GM12878 (cell line): ENCODE measurements around the gene CRHR2. TPM values are rescaled to one million over a fixed set of nuclear protein-coding genes. Genes with fewer than 3 reads are reported as not detected.

Experiments
- ATAC-seq: fragments of 200-7000 bp; cut with Tn5 transposase; 3 replicates; pipeline ENCODE4 v1.9.1; 2020; ENCODE audit warnings: mild to moderate bottlenecking, moderate library complexity
- BruUV-seq: library from RNA; stranded (reverse); fragments of 400-500 nt; replicated peaks from 2 replicates; lab custom pipeline; 2021; lab: Mats Ljungman, UMichigan
- CTCF ChIA-PET: fragments of 300-600 bp; sonication (Branson Sonifier 250); formaldehyde crosslinking; extraction: SDS; loops from one replicate; lab custom pipeline; 2021; ENCODE audit warnings: inconsistent platforms; lab: Yijun Ruan, JAX
- POLR2A ChIA-PET: fragments of 350-600 bp; formaldehyde crosslinking; extraction: SDS; loops from one replicate; lab custom pipeline; 2021; ENCODE audit warnings: inconsistent platforms; lab: Charles Lee
- RAD21 ChIA-PET: fragments of 300-600 bp; sonication (Branson Sonifier 250); formaldehyde crosslinking; loops from one replicate; lab custom pipeline; 2023; ENCODE audit warnings: antibody characterized with exemption; ENCODE audit not compliant: unreplicated experiment; lab: Charles Lee
- SMC1A ChIA-PET: fragments of 300-600 bp; sonication (Branson Sonifier 250); formaldehyde crosslinking; loops from one replicate; lab custom pipeline; 2023; ENCODE audit not compliant: unreplicated experiment, uncharacterized antibody; lab: Charles Lee
- DNase-seq: peaks from one replicate; pipeline ENCODE4 v3.0.0-alpha.2; 2011; ENCODE audit warnings: low read depth, low spot score
- FAIRE-seq: peaks from 3 replicates; lab custom pipeline; 2011; peaks lifted over from hg19 to GRCh38; lab: Jason Lieb, UNC
- H2AFZ ChIP-seq: 2 replicates; pipeline ENCODE4 v1.6.0; 2011; ENCODE audit warnings: low read depth, low read length, control low read depth; ENCODE audit not compliant: control insufficient read depth
- H3K27ac ChIP-seq: 2 replicates; pipeline ENCODE4 v1.5.1; 2011; ENCODE audit warnings: control low read depth; ENCODE audit not compliant: control insufficient read depth, insufficient read depth
- H3K27me3 ChIP-seq, 2 experiments: replicated peaks in 1 of 2; 2 replicates each; pipeline versions ENCODE4 v1.6.0 to v1.6.1; 2011; ENCODE audit warnings: low read length in 1 of 2; ENCODE audit not compliant: control insufficient read depth in 2 of 2, insufficient read depth in 2 of 2
- H3K36me3 ChIP-seq, 2 experiments: 2 replicates each; pipeline ENCODE4 v1.5.1; 2011; ENCODE audit warnings: low read length in 1 of 2; ENCODE audit not compliant: control insufficient read depth in 2 of 2, insufficient read depth in 2 of 2
- H3K4me1 ChIP-seq: 2 replicates; pipeline ENCODE4 v1.6.1; 2011; ENCODE audit warnings: mild to moderate bottlenecking, low read length, moderate library complexity, mixed read lengths; ENCODE audit not compliant: control insufficient read depth, insufficient read depth
- H3K4me2 ChIP-seq: 2 replicates; pipeline ENCODE4 v1.6.0; 2011; ENCODE audit warnings: control low read depth; ENCODE audit not compliant: control insufficient read depth, insufficient read depth
- H3K4me3 ChIP-seq: fragments of 200-600 bp; sonication (generic); 2 replicates; pipeline ENCODE4 v1.5.1; 2016
- H3K79me2 ChIP-seq: 2 replicates; pipeline ENCODE4 v1.6.0; 2011; ENCODE audit warnings: low read length; ENCODE audit not compliant: control insufficient read depth, insufficient read depth
- H3K9ac ChIP-seq: 2 replicates; pipeline ENCODE4 v1.8.0; 2011; ENCODE audit warnings: low read length, control low read depth, mixed read lengths; ENCODE audit not compliant: control insufficient read depth, insufficient read depth
- H3K9me3 ChIP-seq: replicated peaks from 3 replicates; pipeline ENCODE4 v1.5.1; 2011; ENCODE audit warnings: mild to moderate bottlenecking, low read length; ENCODE audit not compliant: control insufficient read depth, insufficient read depth
- H4K20me1 ChIP-seq: 2 replicates; pipeline ENCODE4 v1.6.0; 2011; ENCODE audit not compliant: control insufficient read depth, insufficient read depth
- ASH2L ChIP-seq: fragments of 300-600, 200-600 bp; sonication (generic); IDR thresholded peaks from 2 replicates; pipeline ENCODE4 v1.6.1; 2017; ENCODE audit warnings: low read depth, mild to moderate bottlenecking, borderline replicate concordance
- BCL11A ChIP-seq: IDR thresholded peaks from 2 replicates; pipeline ENCODE4 v1.6.1; 2011; ENCODE audit warnings: low read depth, low read length
- EP300 ChIP-seq, 2 experiments: fragments of 150-350 bp in 1 of 2; IDR thresholded peaks; 2 replicates each; pipeline ENCODE4 v1.6.1; 2011 to 2012; ENCODE audit warnings: low read depth in 2 of 2, low read length in 2 of 2, borderline replicate concordance in 1 of 2, improper control_type of control experiment in 1 of 2, inconsistent platforms in 1 of 2; ENCODE audit not compliant: control insufficient read depth in 1 of 2
- LARP7 ChIP-seq: fragments of 450-650 bp; IDR thresholded peaks from 2 replicates; pipeline ENCODE4 v1.6.1; 2017; ENCODE audit warnings: mild to moderate bottlenecking
- POU2F2 ChIP-seq: IDR thresholded peaks from 3 replicates; pipeline ENCODE4 v1.6.1; 2011; ENCODE audit warnings: low read depth, mild to moderate bottlenecking, low read length, borderline replicate concordance
- whole genome bisulfite sequencing: methylation state at CpG from one replicate; pipeline ENCODE4 v1.1.6; 2016; ENCODE audit warnings: low lambda C conversion rate; ENCODE audit not compliant: insufficient replicate concordance, insufficient coverage; ENCODE audit errors: missing lambda C conversion rate; 5-methylcytosine and 5-hydroxymethylcytosine counted together
- in situ Hi-C: fragments of 300-500 bp; cut with MboI; formaldehyde crosslinking; loops from 9 replicates; pipeline ENCODE4 v1.14.3; 2018; ENCODE audit warnings: mixed read lengths
- intact Hi-C: fragments of 100-400 bp; cut with micrococcal nuclease; formaldehyde crosslinking; loops from one replicate; pipeline ENCODE4 v1.14.2; 2022; ENCODE audit not compliant: unreplicated experiment
- polyA plus RNA-seq, 11 experiments: library from polyadenylated mRNA; depleted of rRNA in 4 of 11; unstranded in 6 of 11; stranded (reverse) in 5 of 11; fragments of >200 nt; fragmentation: Nextera tagmentation in 4 of 11; fragmentation: Illumina TruSeq in 1 of 11; extraction: Ambion mirVana in 4 of 11; extraction: Trizol in 1 of 11; gene quantifications; 1 replicate in 1 of 11; 2 replicates in 10 of 11; pipeline versions ENCODE4 v1.2.1 to v1.2.3, GENCODE V29; 2011 to 2016; ENCODE audit warnings: inconsistent platforms in 2 of 11, missing spikeins in 2 of 11, low read depth in 1 of 11
- total RNA-seq, 4 experiments: library from RNA; depleted of rRNA in 3 of 4; stranded (reverse); fragments of >200 nt in 3 of 4; fragmentation: Illumina TruSeq in 1 of 4; extraction: Trizol in 1 of 4; gene quantifications; 2 replicates each; pipeline versions ENCODE4 v1.2.1 to v1.2.3, GENCODE V29; 2013 to 2021
- TF ChIP-seq, protein P1 (sequence below): IDR thresholded peaks from 2 replicates; pipeline ENCODE4 v1.6.1; 2012; ENCODE audit warnings: low read length, inconsistent platforms

CRHR2 gene
- total and polyA plus RNA-seq, 10 of the 15 experiments (the other 5 are each of a cell fraction or from before 2014, with no cell fraction given) = not detected

GRCh38 chr7:30698481-30698880, 16.2 kb upstream of the CRHR2 start (continued):
- TF ChIP-seq, protein P1, sequence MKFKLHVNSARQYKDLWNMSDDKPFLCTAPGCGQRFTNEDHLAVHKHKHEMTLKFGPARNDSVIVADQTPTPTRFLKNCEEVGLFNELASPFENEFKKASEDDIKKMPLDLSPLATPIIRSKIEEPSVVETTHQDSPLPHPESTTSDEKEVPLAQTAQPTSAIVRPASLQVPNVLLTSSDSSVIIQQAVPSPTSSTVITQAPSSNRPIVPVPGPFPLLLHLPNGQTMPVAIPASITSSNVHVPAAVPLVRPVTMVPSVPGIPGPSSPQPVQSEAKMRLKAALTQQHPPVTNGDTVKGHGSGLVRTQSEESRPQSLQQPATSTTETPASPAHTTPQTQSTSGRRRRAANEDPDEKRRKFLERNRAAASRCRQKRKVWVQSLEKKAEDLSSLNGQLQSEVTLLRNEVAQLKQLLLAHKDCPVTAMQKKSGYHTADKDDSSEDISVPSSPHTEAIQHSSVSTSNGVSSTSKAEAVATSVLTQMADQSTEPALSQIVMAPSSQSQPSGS = no peak

- BruUV-seq = no TSS peak
- H3K9me3 ChIP-seq = no peaks in the 10 kb centered on the region
- H2AFZ ChIP-seq = no peak overlapping the region
- POLR2A ChIA-PET = no interaction called here
- no peak overlapping the region for H3K4me3 ChIP-seq
- CTCF ChIA-PET = no interaction called here
- DNase-seq = no peak
- FAIRE-seq = no peak
- H3K9ac ChIP-seq = no peak overlapping the region
- RAD21 ChIA-PET = no interaction called here
- no peaks in the 10 kb centered on the region for H4K20me1 ChIP-seq
- intact Hi-C loops = no loop called here
- SMC1A ChIA-PET = no interaction called here
- H3K27ac ChIP-seq = no peak overlapping the region
- H3K27me3 ChIP-seq = peaks cover 0 to 3% of the 10 kb centered on the region in 2 experiments; a peak in 1 of 4 replicates
- in situ Hi-C loops = no loop called here
- 28% methylated on average over 15 of the region's 15 CpGs for WGBS
- H3K4me1 ChIP-seq = no peaks in the 10 kb centered on the region
- H3K36me3 ChIP-seq = no peaks in the 10 kb centered on the region
- no peak for ATAC-seq
- no peak overlapping the region for H3K4me2 ChIP-seq
- no peaks in the 10 kb centered on the region for H3K79me2 ChIP-seq
- no peak for TF ChIP-seq LARP7
- TF ChIP-seq POU2F2 = no peak
- TF ChIP-seq ASH2L = no peak
- no peak for TF ChIP-seq BCL11A
- no peak for TF ChIP-seq EP300 (IDR thresholded peaks at IDR 0.05; ENCODE audit: borderline replicate concordance in 1 of 2, control insufficient read depth in 1 of 2, low read depth in 2 of 2, low read length in 2 of 2)
- TF ChIP-seq, all 136 proteins: peak for 0
Measured at GRCh38 chr7:30697719-30698460, 15.6 kb upstream of the CRHR2 start.
